ENCODE measurements around the gene NLRP1.

NLRP1 gene

GRCh38 chr17:5511401-5512225 is 72.7 kb downstream of the NLRP1 start:
- DNase-seq: no peak

GRCh38 chr17:5510771-5511170 is 73.5 kb downstream of the NLRP1 start:
- no peak for DNase-seq

- no peak for DNase-seq
These were observed 74.8 kb downstream of the NLRP1 start for GRCh38 chr17:5509482-5509881.

GRCh38 chr17:5508810-5509209 is 75.5 kb downstream of the NLRP1 start:
- DNase-seq: no peak

GRCh38 chr17:5506307-5506706 is 78.0 kb downstream of the NLRP1 start:
- no peak for DNase-seq

- DNase-seq: no peak
These were observed 81.8 kb downstream of the NLRP1 start for GRCh38 chr17:5502552-5502951.

- no peak for DNase-seq
These were observed 82.6 kb downstream of the NLRP1 start for GRCh38 chr17:5501685-5502084.

- DNase-seq: peak; percentile 67 to 73
These were observed 83.5 kb downstream of the NLRP1 start for GRCh38 chr17:5500589-5501391.

GRCh38 chr17:5500247-5500588 is 84.1 kb downstream of the NLRP1 start:
- no peak for DNase-seq

- DNase-seq: peak in 1 of 2 experiments; percentile 20
These were observed 84.7 kb downstream of the NLRP1 start for GRCh38 chr17:5499476-5500231.

- no peak for DNase-seq
These were observed 91.3 kb downstream of the NLRP1 start for GRCh38 chr17:5492970-5493369.

- DNase-seq: no peak
These were observed 95.6 kb downstream of the NLRP1 start for GRCh38 chr17:5488752-5489151.

GRCh38 chr17:5486206-5487124 is 97.8 kb downstream of the NLRP1 start, which contains the start of gene MIS12:
TSS of gene MIS12 (plus strand) at chr17:5486566. CDS start at chr17:5488863, 2,297 bp downstream.
- peak; percentile 97 to 98 for DNase-seq

- no peak for DNase-seq
These were observed 98.8 kb downstream of the NLRP1 start, which contains the start of gene DERL2 for GRCh38 chr17:5485270-5486205. TSS of gene DERL2 (minus strand) at chr17:5486178. CDS start at chr17:5486161, 17 bp downstream.

GRCh38 chr17:5481451-5481850 is 102.9 kb downstream of the NLRP1 start:
- no peak for DNase-seq

- DNase-seq: no peak
These were observed 103.3 kb downstream of the NLRP1 start for GRCh38 chr17:5480962-5481361.

GRCh38 chr17:5478992-5479391 is 105.3 kb downstream of the NLRP1 start:
- DNase-seq: no peak

GRCh38 chr17:5473906-5474305 is 110.4 kb downstream of the NLRP1 start:
- no peak for DNase-seq

- DNase-seq: no peak
These were observed 111.8 kb downstream of the NLRP1 start for GRCh38 chr17:5472511-5472910.

- peak in 1 of 2 experiments; percentile 33 for DNase-seq
These were observed 116.2 kb downstream of the NLRP1 start for GRCh38 chr17:5468075-5468473.

GRCh38 chr17:5467416-5467815 is 116.9 kb downstream of the NLRP1 start:
- no peak for DNase-seq

Measured in activated CD4-positive, alpha-beta T cell treated with anti-CD3 and anti-CD28 coated beads, Interleukin-2, amount 50 U/mL, for 48 hours (primary cell).